Measurements from ENCODE around the gene MRTFA.
"Not testable (repeated sequence)": the region's sequence is repeated elsewhere in the genome, so short reads cannot be mapped to it uniquely, and the experiment has no call there.

MRTFA gene

DNA sequence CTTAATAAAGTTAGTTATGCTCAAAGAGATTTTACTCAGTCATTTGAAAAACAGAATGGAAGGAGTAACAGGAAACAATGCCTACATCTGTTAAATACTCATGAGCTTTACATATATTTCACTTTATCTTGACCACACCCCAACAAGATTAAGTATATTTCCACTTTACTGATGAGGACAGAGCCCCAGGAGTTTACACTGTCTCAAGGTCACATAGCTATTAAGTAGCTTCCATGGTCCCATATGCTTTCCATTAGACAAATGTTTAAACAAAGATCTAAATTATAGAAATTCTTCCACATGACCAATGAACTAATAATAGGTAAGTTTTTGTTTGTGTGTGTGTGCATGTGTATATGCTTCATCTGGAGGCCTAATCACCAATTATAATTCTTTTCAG is 30.2 kb downstream of the MRTFA start:
- Histone ChIP-seq H3K36me3 (no peaks in the 10 kb centered on the region), H3K4me1 (ENCODE audit: control insufficient read depth in 1 of 2, insufficient read depth in 1 of 2, low read depth in 1 of 2, low read length in 1 of 2) (no peaks in the 10 kb centered on the region), H3K27me3 (no peaks in the 10 kb centered on the region), H3K27ac (no peak overlapping the region), H3K9me3 (no peaks in the 10 kb centered on the region), H3K4me3 (ENCODE audit: low read depth in 1 of 2, low read length in 1 of 2) (no peak overlapping the region)
- TF ChIP-seq, protein P1, sequence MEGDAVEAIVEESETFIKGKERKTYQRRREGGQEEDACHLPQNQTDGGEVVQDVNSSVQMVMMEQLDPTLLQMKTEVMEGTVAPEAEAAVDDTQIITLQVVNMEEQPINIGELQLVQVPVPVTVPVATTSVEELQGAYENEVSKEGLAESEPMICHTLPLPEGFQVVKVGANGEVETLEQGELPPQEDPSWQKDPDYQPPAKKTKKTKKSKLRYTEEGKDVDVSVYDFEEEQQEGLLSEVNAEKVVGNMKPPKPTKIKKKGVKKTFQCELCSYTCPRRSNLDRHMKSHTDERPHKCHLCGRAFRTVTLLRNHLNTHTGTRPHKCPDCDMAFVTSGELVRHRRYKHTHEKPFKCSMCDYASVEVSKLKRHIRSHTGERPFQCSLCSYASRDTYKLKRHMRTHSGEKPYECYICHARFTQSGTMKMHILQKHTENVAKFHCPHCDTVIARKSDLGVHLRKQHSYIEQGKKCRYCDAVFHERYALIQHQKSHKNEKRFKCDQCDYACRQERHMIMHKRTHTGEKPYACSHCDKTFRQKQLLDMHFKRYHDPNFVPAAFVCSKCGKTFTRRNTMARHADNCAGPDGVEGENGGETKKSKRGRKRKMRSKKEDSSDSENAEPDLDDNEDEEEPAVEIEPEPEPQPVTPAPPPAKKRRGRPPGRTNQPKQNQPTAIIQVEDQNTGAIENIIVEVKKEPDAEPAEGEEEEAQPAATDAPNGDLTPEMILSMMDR (IDR thresholded peaks at IDR 0.05): no peak

DNA sequence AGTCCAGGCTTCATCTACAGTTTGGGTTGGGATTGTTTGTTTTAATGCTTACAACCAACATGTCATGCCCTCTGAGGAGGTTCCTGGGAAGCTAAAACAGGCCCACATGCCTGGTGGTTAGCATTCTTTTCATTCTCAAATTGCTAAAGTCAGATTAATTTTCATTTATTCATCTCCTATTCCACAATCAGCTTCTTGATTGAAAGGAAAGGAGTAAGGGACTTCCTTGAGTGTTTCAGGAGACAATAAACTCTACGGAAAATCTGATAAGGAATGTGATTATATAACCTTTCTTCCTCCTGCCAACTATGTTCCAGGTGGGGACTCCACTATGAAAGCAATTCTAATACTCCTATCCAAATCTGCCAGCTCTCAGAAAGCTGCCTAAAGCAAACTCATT is 30.8 kb downstream of the MRTFA start:
- no peak overlapping the region for H3K27ac ChIP-seq
- H3K36me3 ChIP-seq: no peaks in the 10 kb centered on the region
- no peaks in the 10 kb centered on the region for H3K4me1 ChIP-seq (ENCODE audit: control insufficient read depth in 1 of 2, insufficient read depth in 1 of 2, low read depth in 1 of 2, low read length in 1 of 2)

DNA sequence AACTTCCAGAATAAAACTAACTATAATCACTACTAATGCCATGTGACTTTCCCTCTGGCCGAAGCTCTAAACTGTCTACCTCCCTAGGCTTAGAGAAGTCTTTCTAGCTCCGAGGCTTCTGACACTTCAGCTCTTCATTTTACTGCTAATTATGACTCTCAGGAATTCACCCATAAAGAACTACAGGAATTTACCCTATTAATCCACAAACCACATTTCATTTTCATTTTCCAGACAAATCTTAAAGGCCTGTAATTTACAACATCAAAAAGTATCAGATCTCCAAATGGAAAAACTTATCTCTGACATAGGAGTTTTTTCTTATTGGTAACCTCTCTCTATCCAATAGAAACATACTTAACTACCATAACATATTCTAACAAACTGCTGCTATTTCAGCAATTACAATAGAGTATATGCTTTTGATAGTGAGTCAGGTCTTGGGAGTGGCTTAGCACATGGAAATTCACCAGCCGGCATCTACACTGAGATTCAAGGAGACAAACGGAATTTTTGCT is 33.4 kb downstream of the MRTFA start:
- no peak overlapping the region for H3K27ac ChIP-seq
- H3K4me3 ChIP-seq (ENCODE audit: low read depth in 1 of 2, low read length in 1 of 2): no peak overlapping the region
- no peaks in the 10 kb centered on the region for H3K9me3 ChIP-seq
- TF ChIP-seq, protein P1 (IDR thresholded peaks at IDR 0.05): no peak
- H3K4me1 ChIP-seq (ENCODE audit: control insufficient read depth in 1 of 2, insufficient read depth in 1 of 2, low read depth in 1 of 2, low read length in 1 of 2): no peaks in the 10 kb centered on the region
- H3K36me3 ChIP-seq: no peaks in the 10 kb centered on the region
- no peaks in the 10 kb centered on the region for H3K27me3 ChIP-seq

More for the DNA sequence above, 30.8 kb downstream of the MRTFA start:
- Histone ChIP-seq H3K4me3 (ENCODE audit: low read depth in 1 of 2, low read length in 1 of 2) (no peak overlapping the region), H3K9me3 (no peaks in the 10 kb centered on the region), H3K27me3 (no peaks in the 10 kb centered on the region)
- TF ChIP-seq, protein P1 (IDR thresholded peaks at IDR 0.05): no peak

DNA sequence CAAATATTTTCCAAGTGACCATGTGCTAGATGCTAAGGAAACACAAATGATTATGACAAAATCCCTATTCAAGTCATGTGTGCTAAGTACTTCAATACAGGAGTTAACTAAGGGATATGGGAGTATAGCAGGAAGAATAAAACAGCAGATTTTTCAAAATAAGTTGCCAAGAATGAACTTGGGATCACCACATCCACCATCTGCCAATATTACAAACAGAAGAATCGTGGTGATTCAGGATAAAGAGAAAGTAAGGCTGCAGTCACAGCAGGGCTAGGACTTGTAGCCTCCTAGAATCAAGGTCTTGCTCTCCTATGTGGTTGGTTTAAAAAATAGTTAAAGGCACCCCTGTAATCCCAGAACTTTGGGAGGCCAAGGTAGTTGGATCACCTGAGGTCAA is 34.3 kb downstream of the MRTFA start:
- H3K27ac ChIP-seq: no peak overlapping the region

GRCh38 chr22:40599731-40600130 is 36.8 kb downstream of the MRTFA start:
- H3K4me1 ChIP-seq (ENCODE audit: control insufficient read depth in 1 of 2, insufficient read depth in 1 of 2, low read depth in 1 of 2, low read length in 1 of 2): peaks cover 6 to 13% of the 10 kb centered on the region in 2 experiments
- TF ChIP-seq, protein P1 (IDR thresholded peaks at IDR 0.05): no peak
- no peaks in the 10 kb centered on the region for H3K9me3 ChIP-seq
- no peak overlapping the region for H3K27ac ChIP-seq
- no peaks in the 10 kb centered on the region for H3K27me3 ChIP-seq
- no peak overlapping the region for H3K4me3 ChIP-seq (ENCODE audit: low read depth in 1 of 2, low read length in 1 of 2)
- H3K36me3 ChIP-seq: no peaks in the 10 kb centered on the region

More for the DNA sequence above, 34.3 kb downstream of the MRTFA start:
- no peaks in the 10 kb centered on the region for H3K36me3 ChIP-seq
- H3K4me1 ChIP-seq (ENCODE audit: control insufficient read depth in 1 of 2, insufficient read depth in 1 of 2, low read depth in 1 of 2, low read length in 1 of 2): no peaks in the 10 kb centered on the region
- TF ChIP-seq, protein P1 (IDR thresholded peaks at IDR 0.05): no peak
- H3K4me3 ChIP-seq (ENCODE audit: low read depth in 1 of 2, low read length in 1 of 2): no peak overlapping the region
- no peaks in the 10 kb centered on the region for H3K9me3 ChIP-seq
- no peaks in the 10 kb centered on the region for H3K27me3 ChIP-seq

- H3K27ac ChIP-seq; H3K4me3 ChIP-seq (ENCODE audit: low read depth in 1 of 2, low read length in 1 of 2); H3K9me3 ChIP-seq; H3K36me3 ChIP-seq; H3K27me3 ChIP-seq: not testable (repeated sequence)
- peaks cover 6 to 13% of the 10 kb centered on the region in 2 experiments for H3K4me1 ChIP-seq (ENCODE audit: control insufficient read depth in 1 of 2, insufficient read depth in 1 of 2, low read depth in 1 of 2, low read length in 1 of 2)
These were observed 37.8 kb downstream of the MRTFA start for GRCh38 chr22:40598712-40599111.
